Sigmoid colon (tissue), 7 donors: Measurements from ENCODE around the gene SLC35G4. TPM values are rescaled to one million over a fixed set of nuclear protein-coding genes. Genes with fewer than 3 reads are reported as not detected.
"Not testable (repeated sequence)": the region's sequence is repeated elsewhere in the genome, so short reads cannot be mapped to it uniquely, and the experiment has no call there.

Source experiments
- DNase-seq: peaks from one replicate; pipeline ENCODE4 v3.0.0-alpha.2; 2019
- H3K27ac ChIP-seq, 4 donors: fragments of 200-600 bp; sonication (generic); one replicate each; pipeline ENCODE4 v1.5.1; 2016 to 2019; ENCODE audit warnings: mild to moderate bottlenecking in 1 of 4
- H3K27me3 ChIP-seq, 3 donors: fragments of 200-600 bp; sonication (generic); one replicate each; pipeline ENCODE4 v1.5.1; 2019; ENCODE audit warnings: mild to moderate bottlenecking in 1 of 3
- H3K36me3 ChIP-seq, 4 donors: fragments of 200-600 bp; sonication (generic); one replicate each; pipeline ENCODE4 v1.5.1; 2016 to 2019
- H3K4me1 ChIP-seq, 4 donors: fragments of 200-600 bp; sonication (generic); one replicate each; pipeline ENCODE4 v1.5.1; 2017 to 2019
- H3K4me3 ChIP-seq, 4 donors: fragments of 200-600 bp; sonication (generic); one replicate each; pipeline ENCODE4 v1.5.1; 2017 to 2019; ENCODE audit warnings: mild to moderate bottlenecking in 2 of 4, moderate library complexity in 1 of 4
- H3K9me3 ChIP-seq, 4 donors: fragments of 200-600 bp in 3 of 4; sonication (generic) in 3 of 4; one replicate each; pipeline versions ENCODE4 v1.5.1 to v1.6.1; 2013 to 2019
- EP300 ChIP-seq, 4 donors: sonication (generic); formaldehyde crosslinking; IDR thresholded peaks; one replicate each; pipeline ENCODE4 v1.6.1; 2017; ENCODE audit warnings: antibody characterized with exemption in 4 of 4
- POLR2A ChIP-seq, 2 donors: fragments of 450-650 bp; IDR thresholded peaks; one replicate each; pipeline ENCODE4 v1.6.1; 2016; ENCODE audit warnings: antibody characterized with exemption in 2 of 2, mild to moderate bottlenecking in 2 of 2, moderate library complexity in 2 of 2
- POLR2AphosphoS5 ChIP-seq, 4 donors: sonication (generic); formaldehyde crosslinking; IDR thresholded peaks; one replicate each; pipeline ENCODE4 v1.6.1; 2017; ENCODE audit warnings: antibody characterized with exemption in 4 of 4
- WGBS, 2 donors: extraction: QIAGEN DNeasy Blood & Tissue Kit; methylation state at CpG; one replicate each; pipeline ENCODE4 v1.1.7; 2013; 5-methylcytosine and 5-hydroxymethylcytosine counted together
- intact Hi-C: fragments of 100-400 bp; cut with DNase I; formaldehyde crosslinking; loops from one replicate; pipeline ENCODE4 v1.15.1; 2023
- polyA plus RNA-seq, 3 donors: library from polyadenylated mRNA; stranded (reverse); fragments of 200-250 nt; gene quantifications; one replicate each; pipeline ENCODE4 v1.2.3, GENCODE V29; 2013
- total RNA-seq, 4 donors: library from RNA; depleted of rRNA; stranded (reverse); fragments of >200 nt; gene quantifications; one replicate each; pipeline ENCODE4 v1.1.0, GENCODE V29; 2016
- TF ChIP-seq, protein P1 (sequence below), 4 experiments: fragments of 450-650 bp in 3 of 4; fragments of 200-600 bp in 1 of 4; IDR thresholded peaks; one replicate each; pipeline ENCODE4 v1.5.1; 2016 to 2019; ENCODE audit warnings: antibody characterized with exemption in 4 of 4, mild to moderate bottlenecking in 3 of 4, moderate library complexity in 2 of 4
- donor health status: healthy with polysubstance abuse.
- donor health status: Bipolar disorder and iron deficiency.
- donor health status: healthy.

Gene SLC35G4
- total RNA-seq = not detected
- not detected for polyA plus RNA-seq

DNA sequence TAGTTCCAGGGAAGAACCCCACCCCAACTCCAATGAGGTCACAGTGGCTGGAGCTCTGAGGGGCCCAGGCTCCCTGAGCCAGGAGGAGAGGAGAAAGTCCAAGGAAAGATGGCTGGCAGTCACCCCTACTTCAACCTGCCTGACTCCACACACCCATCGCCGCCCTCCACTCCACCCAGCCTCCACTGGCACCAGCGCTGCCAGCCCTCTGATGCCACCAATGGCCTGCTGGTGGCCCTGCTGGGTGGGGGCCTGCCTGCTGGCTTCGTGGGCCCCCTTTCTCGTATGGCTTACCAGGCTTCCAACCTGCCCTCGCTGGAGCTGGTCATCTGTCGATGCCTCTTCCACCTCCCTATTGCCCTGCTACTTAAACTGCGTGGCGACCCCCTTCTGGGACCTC is at the start of gene SLC35G4:
Gene SLC35G4, plus strand, starts transcription at position 109 of the 400 bp plus-strand sequence. Its CDS starts 0 bp downstream, at position 109.
- DNase-seq, H3K4me3 ChIP-seq, H3K27ac ChIP-seq, H3K9me3 ChIP-seq, H3K36me3 ChIP-seq, intact Hi-C loops, H3K27me3 ChIP-seq, H3K4me1 ChIP-seq: not testable (repeated sequence)
- WGBS, 2 donors = 33 to 70% methylated on average over 1 to 9 of the region's 9 CpGs

DNA sequence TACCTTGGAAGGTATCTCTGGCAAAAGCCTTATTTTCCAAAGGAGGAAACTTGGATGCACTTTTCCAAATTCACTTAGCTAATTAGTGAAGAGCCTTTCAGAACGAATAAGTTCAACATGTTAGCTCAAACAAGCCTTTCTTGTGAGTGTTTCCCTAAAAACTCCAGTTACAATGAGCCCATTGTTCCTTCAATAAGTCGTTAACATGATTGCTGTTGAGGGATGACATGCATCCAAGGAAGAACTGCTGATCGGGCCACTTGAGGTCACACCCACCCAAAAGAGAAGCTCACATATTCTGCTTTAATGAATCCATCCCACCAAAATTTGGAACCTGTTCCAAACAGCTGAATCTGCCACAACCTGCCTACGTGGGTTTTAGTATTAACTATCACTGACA is 48.1 kb upstream of the SLC35G4 start:
- no peak for TF ChIP-seq POLR2A (IDR thresholded peaks at IDR 0.05)
- TF ChIP-seq EP300 (IDR thresholded peaks at IDR 0.05) = no peak
- no peak for TF ChIP-seq POLR2AphosphoS5 (IDR thresholded peaks at IDR 0.05)
- TF ChIP-seq, protein P1, sequence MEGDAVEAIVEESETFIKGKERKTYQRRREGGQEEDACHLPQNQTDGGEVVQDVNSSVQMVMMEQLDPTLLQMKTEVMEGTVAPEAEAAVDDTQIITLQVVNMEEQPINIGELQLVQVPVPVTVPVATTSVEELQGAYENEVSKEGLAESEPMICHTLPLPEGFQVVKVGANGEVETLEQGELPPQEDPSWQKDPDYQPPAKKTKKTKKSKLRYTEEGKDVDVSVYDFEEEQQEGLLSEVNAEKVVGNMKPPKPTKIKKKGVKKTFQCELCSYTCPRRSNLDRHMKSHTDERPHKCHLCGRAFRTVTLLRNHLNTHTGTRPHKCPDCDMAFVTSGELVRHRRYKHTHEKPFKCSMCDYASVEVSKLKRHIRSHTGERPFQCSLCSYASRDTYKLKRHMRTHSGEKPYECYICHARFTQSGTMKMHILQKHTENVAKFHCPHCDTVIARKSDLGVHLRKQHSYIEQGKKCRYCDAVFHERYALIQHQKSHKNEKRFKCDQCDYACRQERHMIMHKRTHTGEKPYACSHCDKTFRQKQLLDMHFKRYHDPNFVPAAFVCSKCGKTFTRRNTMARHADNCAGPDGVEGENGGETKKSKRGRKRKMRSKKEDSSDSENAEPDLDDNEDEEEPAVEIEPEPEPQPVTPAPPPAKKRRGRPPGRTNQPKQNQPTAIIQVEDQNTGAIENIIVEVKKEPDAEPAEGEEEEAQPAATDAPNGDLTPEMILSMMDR (IDR thresholded peaks at IDR 0.05) = no peak
- no peaks in the 10 kb centered on the region for H3K4me1 ChIP-seq
- no peaks in the 10 kb centered on the region for H3K9me3 ChIP-seq
- H3K27me3 ChIP-seq = no peaks in the 10 kb centered on the region
- 25 to 76% methylated on average over 4 of the region's 4 CpGs for WGBS, 2 donors
- no peak overlapping the region for H3K4me3 ChIP-seq
- DNase-seq = no peak
- no peaks in the 10 kb centered on the region for H3K36me3 ChIP-seq
- intact Hi-C loops = no loop called here
- no peak overlapping the region for H3K27ac ChIP-seq

DNA sequence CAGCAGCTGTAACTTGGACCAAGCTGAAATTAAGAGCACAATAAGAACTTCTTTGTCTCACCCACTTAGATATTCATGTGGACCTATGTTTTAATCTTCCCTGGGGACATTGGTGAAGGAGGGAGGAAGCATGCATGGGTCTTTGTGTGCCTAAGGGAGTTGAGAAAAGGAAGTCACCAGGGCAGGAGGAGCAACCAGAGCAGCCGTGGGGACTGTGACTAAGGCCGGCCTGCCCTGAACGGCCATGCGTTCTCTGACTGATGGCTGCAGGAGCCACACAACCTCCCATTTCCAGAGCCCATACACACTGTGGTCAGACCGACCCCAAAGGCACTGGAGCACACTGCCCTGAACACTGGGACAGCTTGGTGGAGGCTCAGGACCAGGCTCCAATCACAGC is 43.7 kb upstream of the SLC35G4 start:
- H3K4me1 ChIP-seq = no peaks in the 10 kb centered on the region
- no peaks in the 10 kb centered on the region for H3K36me3 ChIP-seq
- H3K4me3 ChIP-seq = no peak overlapping the region
- H3K27ac ChIP-seq = no peak overlapping the region
- H3K9me3 ChIP-seq = no peaks in the 10 kb centered on the region
- no peak for DNase-seq
- H3K27me3 ChIP-seq = no peaks in the 10 kb centered on the region
- intact Hi-C loops = no loop called here
- TF ChIP-seq POLR2A (IDR thresholded peaks at IDR 0.05) (no peak), POLR2AphosphoS5 (IDR thresholded peaks at IDR 0.05) (no peak), EP300 (IDR thresholded peaks at IDR 0.05) (no peak)
- TF ChIP-seq, protein P1 (IDR thresholded peaks at IDR 0.05) = no peak
- WGBS, 2 donors = 68 to 82% methylated on average over 5 of the region's 5 CpGs

DNA sequence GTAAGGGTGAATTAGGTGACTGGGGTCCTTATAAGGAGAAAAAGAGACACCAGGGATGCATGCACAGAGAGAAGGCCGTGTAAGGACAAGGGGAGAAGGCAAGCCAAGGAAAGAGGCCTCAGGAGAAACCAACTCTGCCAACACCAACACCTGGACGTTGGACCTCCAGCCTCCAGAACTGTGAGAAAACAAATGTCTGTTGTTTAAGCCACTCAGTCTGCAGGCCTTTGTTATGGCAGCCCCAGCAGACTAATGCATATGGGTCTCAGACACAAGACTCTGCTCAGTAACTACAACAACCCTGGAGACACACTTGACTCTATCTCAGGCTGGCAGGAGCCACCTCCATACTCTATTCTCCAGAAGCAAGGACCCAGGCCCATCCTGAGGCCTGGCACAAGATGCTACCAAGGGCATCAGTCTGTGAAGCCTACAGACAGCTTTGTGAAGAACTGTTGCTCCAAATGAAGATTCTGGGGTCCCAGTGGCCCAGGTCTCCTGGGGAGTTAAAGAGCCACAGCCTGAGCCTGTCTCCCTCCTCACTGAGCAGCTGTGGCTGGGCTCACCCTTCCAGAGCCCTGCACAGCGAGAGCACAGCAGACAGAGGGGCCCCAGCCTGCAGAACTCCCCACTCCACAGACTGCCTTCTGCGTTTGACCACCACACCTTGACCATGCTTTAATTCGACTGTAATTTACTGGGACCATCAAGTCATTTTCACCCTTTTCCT is 43.0 kb upstream of the SLC35G4 start:
- H3K27ac ChIP-seq = no peak overlapping the region
- TF ChIP-seq EP300 (IDR thresholded peaks at IDR 0.05) (no peak), POLR2AphosphoS5 (IDR thresholded peaks at IDR 0.05) (no peak), POLR2A (IDR thresholded peaks at IDR 0.05) (no peak)
- TF ChIP-seq, protein P1 (IDR thresholded peaks at IDR 0.05) = no peak
- intact Hi-C loops = no loop called here
- H3K27me3 ChIP-seq = no peaks in the 10 kb centered on the region
- H3K9me3 ChIP-seq = no peaks in the 10 kb centered on the region
- DNase-seq = no peak
- H3K4me3 ChIP-seq = no peak overlapping the region
- no peaks in the 10 kb centered on the region for H3K36me3 ChIP-seq
- H3K4me1 ChIP-seq = no peaks in the 10 kb centered on the region
- WGBS, 2 donors = 58 to 74% methylated on average over 5 of the region's 5 CpGs

DNA sequence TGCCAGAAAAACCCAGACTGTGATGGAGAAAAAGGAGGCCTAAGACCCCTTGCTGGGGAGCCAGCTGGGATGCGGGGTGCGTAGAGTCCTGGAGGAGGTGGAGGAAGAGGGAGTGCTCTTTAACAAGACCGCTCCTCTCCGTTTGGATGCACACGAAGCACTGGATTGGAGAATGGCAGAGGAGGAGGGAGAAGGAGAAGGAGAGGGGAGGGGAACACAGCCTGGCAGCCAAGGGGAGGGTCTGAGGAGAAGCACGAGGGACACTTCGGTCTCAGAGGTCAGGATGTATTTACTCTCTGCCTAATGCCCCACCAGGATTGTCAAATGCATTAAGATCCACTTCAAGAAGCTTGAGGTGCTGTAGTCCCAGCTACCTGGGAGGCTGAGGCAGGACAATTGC is 42.0 kb upstream of the SLC35G4 start:
- H3K4me3 ChIP-seq = no peak overlapping the region
- no peaks in the 10 kb centered on the region for H3K36me3 ChIP-seq
- no peak overlapping the region for H3K27ac ChIP-seq
- no peak for TF ChIP-seq EP300 (IDR thresholded peaks at IDR 0.05)
- TF ChIP-seq POLR2AphosphoS5 (IDR thresholded peaks at IDR 0.05) = no peak
- TF ChIP-seq, protein P1 (IDR thresholded peaks at IDR 0.05) = no peak
- no peak for TF ChIP-seq POLR2A (IDR thresholded peaks at IDR 0.05)
- no peaks in the 10 kb centered on the region for H3K27me3 ChIP-seq
- DNase-seq = no peak
- no peaks in the 10 kb centered on the region for H3K9me3 ChIP-seq
- WGBS, 2 donors = 54 to 66% methylated on average over 7 of the region's 7 CpGs
- intact Hi-C loops = no loop called here
- no peaks in the 10 kb centered on the region for H3K4me1 ChIP-seq
